Activated T-cell treated with anti-CD3 and anti-CD28 coated beads, Interleukin-2, amount 50 U/mL, for 24 hours (primary cell): ENCODE results near the gene MND1.
A peak's percentile ranks its signal among the peaks of the same experiment; 100 is the strongest.

Experiments used
- DNase-seq: peaks from one replicate; pipeline ENCODE4 v3.0.0-alpha.2; 2020
- H3K27ac Mint-ChIP-seq: 2 replicates; pipeline ENCODE4 v1.8.0; 2020; ENCODE audit warnings: mild to moderate bottlenecking, mixed read lengths
- H3K27me3 Mint-ChIP-seq: 2 replicates; pipeline ENCODE4 v1.8.0; 2020; ENCODE audit warnings: mixed read lengths
- H3K36me3 Mint-ChIP-seq: 2 replicates; pipeline ENCODE4 v1.8.0; 2020; ENCODE audit warnings: low read depth, mixed read lengths
- H3K4me1 Mint-ChIP-seq: 2 replicates; pipeline ENCODE4 v1.8.0; 2020; ENCODE audit warnings: low read depth, mixed read lengths
- H3K4me3 Mint-ChIP-seq: 2 replicates; pipeline ENCODE4 v1.8.0; 2020; ENCODE audit warnings: mild to moderate bottlenecking, moderate library complexity, mixed read lengths
- H3K9me3 Mint-ChIP-seq: 2 replicates; pipeline ENCODE4 v1.8.0; 2020; ENCODE audit warnings: mixed read lengths

The MND1 gene

DNA sequence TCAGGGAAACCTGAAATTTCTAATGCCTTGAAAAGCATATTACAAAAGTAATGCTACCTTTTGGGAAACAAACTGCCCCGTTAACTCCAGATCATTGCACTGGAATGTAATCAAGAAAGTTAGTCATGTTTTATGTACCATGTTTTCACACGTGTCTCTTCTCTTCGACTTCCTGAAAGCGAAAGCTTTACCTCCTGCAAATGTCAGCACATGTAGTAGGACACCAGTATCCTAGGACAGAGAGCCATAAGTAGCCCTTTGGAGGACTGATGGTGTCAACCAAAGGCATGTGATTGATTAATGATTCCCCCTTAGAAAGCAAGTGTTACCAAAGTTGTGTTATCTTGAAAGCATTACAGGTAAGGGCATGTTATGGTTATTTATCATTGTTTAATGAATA lies 8.8 kb upstream of the MND1 start:
- Mint-ChIP-seq H3K36me3 (no peaks in the 10 kb centered on the region), H3K9me3 (no peaks in the 10 kb centered on the region), H3K4me1 (no peaks in the 10 kb centered on the region), H3K27ac (no peak overlapping the region), H3K4me3 (no peak overlapping the region), H3K27me3 (no peaks in the 10 kb centered on the region)
- DNase-seq, result no peak

DNA sequence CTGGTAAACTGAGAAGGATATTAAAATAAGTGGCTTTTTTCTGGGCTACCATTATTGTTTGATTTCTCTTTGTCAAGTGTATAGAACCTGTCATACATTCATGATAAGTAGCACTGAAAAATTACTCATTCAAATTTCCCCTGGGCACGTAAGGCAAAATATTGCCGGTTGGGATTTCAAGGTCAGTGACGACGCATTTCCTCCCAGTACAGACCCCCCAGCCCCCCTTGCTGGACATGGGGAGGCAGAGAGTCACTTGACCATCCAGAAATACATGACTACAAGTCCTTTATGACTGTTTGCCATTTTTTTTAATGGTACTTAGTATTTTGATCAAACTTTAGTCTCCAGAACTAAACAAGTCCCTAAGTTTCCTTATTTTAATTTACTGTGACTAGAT lies 6.8 kb upstream of the MND1 start:
- peaks cover 6% of the 10 kb centered on the region for H3K27me3 Mint-ChIP-seq
- no peak overlapping the region for H3K4me3 Mint-ChIP-seq
- H3K27ac Mint-ChIP-seq, result no peak overlapping the region
- DNase-seq, result no peak
- H3K36me3 Mint-ChIP-seq, result no peaks in the 10 kb centered on the region
- no peaks in the 10 kb centered on the region for H3K4me1 Mint-ChIP-seq
- H3K9me3 Mint-ChIP-seq, result no peaks in the 10 kb centered on the region

DNA sequence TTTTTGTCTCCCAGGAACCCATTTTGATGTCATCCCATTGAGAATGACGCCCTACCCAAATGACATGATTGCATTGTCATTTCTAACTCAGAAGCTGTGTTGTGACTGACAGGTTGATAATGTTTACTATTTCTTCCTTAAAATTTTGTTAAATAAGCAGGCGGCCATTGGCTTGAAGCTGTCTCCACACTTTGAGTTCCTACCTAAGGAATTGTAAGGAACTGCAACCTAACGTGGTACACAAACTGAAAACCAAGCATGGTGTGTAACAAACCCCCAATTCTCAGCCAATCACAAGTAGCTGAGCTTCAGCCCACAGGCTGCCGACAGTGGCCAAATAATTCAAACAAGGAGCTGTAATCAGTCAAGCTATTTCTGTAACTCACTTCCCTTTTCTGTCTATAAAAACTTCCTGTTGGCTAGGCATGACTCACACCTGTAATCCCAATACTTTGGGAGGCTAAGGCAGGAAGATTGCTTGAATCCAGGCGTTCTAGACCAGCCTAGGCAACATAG lies 2.9 kb upstream of the MND1 start:
- H3K4me3 Mint-ChIP-seq, result no peak overlapping the region
- no peak for DNase-seq
- peaks cover 5% of the 10 kb centered on the region for H3K36me3 Mint-ChIP-seq
- H3K9me3 Mint-ChIP-seq, result no peaks in the 10 kb centered on the region
- peaks cover 15% of the 10 kb centered on the region for H3K4me1 Mint-ChIP-seq
- no peak overlapping the region for H3K27ac Mint-ChIP-seq
- H3K27me3 Mint-ChIP-seq, result peaks cover 9% of the 10 kb centered on the region

DNA sequence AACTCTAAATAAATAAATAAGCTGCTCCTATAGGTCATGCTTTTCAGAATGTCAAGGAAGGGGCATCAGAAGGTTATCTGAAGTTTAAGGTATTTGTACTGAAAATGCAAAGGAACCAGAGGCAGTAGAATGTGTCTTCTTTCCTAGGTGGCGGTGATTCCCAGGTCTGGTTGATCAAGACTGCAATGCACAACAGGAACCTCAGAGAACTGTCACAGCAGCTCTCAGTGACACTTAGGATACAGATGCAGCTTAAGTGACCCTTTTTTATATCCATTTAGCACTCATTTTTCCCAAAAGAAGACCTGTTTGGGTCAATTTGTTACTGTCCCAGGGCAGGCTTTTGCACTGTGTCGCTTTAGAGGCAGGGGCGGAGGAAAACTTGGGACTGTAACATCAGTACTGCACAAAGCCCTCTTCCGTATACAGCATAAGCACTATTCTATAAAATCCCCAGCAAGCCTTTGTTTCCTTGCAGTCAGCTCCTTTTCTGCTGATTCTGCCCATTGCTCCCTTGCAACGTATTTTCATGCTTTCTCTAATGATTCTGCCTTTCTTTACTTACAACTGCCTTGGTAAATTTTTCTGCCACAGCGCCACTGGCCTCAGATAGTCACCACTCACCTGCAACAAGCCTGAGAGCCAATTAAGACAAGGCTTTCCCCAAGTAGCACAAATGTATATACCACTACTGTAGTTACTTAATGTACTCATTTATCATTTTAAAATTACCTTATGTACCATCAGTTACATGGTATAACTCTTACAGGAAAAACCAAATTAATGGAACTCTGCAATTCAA lies 1.5 kb upstream of the MND1 start:
- no peaks in the 10 kb centered on the region for H3K9me3 Mint-ChIP-seq
- H3K36me3 Mint-ChIP-seq, result peaks cover 5% of the 10 kb centered on the region
- H3K27me3 Mint-ChIP-seq, result peaks cover 9% of the 10 kb centered on the region
- DNase-seq, result no peak
- H3K27ac Mint-ChIP-seq, result no peak overlapping the region
- peaks cover 28% of the 10 kb centered on the region for H3K4me1 Mint-ChIP-seq
- H3K4me3 Mint-ChIP-seq, result no peak overlapping the region

DNA sequence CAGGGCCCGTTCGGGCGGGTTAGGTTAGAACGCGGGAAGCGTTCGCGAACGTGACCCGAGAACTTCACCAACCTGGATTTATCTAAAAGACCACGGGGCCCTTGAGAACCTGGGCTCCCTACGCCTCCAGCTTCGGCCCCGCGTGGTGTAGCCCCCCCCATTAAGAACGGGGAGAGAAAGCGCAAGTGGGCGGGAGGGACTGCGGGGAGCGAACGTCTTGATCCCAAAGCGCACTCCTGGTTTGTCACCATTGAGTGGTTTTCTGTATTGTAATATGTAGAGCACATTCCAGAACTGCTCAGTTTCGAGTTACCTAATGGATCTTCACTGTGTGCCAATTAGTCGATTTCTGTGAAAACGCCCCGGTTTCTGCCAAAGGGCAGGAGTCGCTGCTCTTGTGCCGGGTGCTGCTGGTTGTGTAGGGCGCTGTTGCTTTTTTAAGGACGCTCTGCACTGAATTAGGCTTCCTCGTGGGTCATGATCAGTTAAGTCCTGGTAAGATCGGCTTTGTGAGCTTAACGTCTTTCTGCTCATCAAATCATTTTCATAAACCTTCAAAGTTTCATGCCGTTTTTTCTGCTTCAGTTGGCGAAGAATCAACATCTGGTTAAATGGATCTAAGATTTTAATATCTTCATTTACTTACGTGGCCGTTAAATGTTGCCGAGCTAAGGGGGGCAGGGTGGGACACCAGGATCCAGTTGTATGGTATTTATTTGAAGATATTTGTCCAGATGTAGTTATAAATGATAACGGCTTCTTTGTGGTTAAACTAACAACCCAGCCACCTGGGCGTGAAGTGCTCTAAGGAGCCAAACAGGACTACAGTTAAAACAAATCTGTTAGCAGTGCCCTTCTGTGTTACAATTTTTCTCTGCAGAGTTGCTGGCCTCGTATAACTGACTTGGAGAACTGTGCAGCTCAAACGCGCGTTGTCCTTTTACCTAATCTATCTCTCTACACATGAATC lies 809 bp downstream of the MND1 start:
- peaks cover 39% of the 10 kb centered on the region for H3K4me1 Mint-ChIP-seq

DNA sequence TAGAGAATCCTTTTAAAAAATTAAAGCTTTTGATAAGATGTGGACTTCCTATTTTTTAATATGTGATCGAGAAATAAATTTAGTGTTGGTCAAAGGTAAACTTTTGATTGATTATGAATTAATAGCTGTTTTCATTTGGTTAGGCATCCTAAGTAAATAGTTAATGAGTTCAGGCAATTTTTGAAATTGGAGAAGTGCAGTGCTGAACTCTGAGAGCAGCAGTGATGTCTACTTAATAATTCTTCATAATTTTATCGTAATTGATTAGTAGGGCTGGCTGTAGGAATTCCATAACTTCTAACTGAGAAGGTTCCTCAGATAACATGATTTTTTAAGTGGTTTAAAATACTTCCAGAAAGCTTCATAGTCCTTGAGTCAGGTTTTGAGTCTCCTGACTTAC lies 1.5 kb downstream of the MND1 start:
- Mint-ChIP-seq H3K9me3 (no peaks in the 10 kb centered on the region), H3K4me3 (peak overlapping the region; percentile 87), H3K36me3 (peaks cover 23% of the 10 kb centered on the region), H3K27ac (no peak overlapping the region), H3K4me1 (peaks cover 39% of the 10 kb centered on the region), H3K27me3 (peaks cover 9% of the 10 kb centered on the region)
- no peak for DNase-seq

More for the DNA sequence above, 809 bp downstream of the MND1 start:
- peak overlapping the region; percentile 87 for H3K4me3 Mint-ChIP-seq
- H3K27ac Mint-ChIP-seq, result peak overlapping the region; percentile 91
- peaks cover 9% of the 10 kb centered on the region for H3K27me3 Mint-ChIP-seq
- no peak for DNase-seq
- no peaks in the 10 kb centered on the region for H3K9me3 Mint-ChIP-seq
- H3K36me3 Mint-ChIP-seq, result peaks cover 15% of the 10 kb centered on the region

DNA sequence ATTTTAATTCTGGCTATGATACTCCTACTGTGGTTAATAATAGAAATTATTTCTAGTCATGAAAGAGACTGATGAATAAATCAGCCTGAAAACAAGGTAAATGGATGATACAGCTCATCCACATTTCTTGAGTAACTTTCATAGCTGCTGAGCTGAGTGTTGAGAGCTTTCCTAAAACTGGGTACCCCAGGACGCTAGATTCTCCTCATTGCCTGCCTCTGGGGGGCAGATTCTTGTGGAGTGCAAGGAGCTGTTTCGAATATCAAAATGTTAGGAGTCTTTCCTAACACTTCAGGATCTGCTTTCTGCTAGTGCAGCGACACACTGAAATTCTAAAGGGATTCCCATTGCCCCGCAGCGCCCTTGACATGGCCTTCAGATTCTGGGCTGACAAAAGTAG lies 2.1 kb downstream of the MND1 start:
- Mint-ChIP-seq H3K4me1 (peaks cover 39% of the 10 kb centered on the region), H3K36me3 (peaks cover 28% of the 10 kb centered on the region), H3K27ac (no peak overlapping the region), H3K9me3 (no peaks in the 10 kb centered on the region), H3K27me3 (peaks cover 6% of the 10 kb centered on the region), H3K4me3 (peak overlapping the region; percentile 27)
- DNase-seq, result no peak

DNA sequence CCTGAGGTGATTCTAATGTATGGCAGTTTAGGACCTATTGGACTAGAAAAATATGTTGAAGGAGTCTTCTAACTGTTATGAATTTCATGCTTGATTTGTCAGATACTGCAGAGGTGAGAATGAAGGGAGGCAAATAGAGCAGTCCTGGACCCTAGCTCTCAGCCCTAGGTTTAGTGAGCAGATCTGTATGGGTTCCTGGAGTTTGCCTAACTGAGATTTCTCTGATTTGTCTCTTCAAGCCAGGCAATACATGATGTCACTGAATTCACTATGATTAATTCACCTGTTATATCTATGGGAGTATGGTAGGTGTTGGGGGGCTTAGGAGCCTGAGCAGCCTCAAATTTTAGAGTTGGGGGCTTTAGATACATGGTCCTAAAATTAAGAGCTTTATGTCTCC lies 2.6 kb downstream of the MND1 start:
- no peak overlapping the region for H3K27ac Mint-ChIP-seq
- H3K36me3 Mint-ChIP-seq, result peaks cover 33% of the 10 kb centered on the region
- peaks cover 6% of the 10 kb centered on the region for H3K27me3 Mint-ChIP-seq
- DNase-seq, result no peak
- peaks cover 39% of the 10 kb centered on the region for H3K4me1 Mint-ChIP-seq
- H3K4me3 Mint-ChIP-seq, result no peak overlapping the region
- H3K9me3 Mint-ChIP-seq, result no peaks in the 10 kb centered on the region

DNA sequence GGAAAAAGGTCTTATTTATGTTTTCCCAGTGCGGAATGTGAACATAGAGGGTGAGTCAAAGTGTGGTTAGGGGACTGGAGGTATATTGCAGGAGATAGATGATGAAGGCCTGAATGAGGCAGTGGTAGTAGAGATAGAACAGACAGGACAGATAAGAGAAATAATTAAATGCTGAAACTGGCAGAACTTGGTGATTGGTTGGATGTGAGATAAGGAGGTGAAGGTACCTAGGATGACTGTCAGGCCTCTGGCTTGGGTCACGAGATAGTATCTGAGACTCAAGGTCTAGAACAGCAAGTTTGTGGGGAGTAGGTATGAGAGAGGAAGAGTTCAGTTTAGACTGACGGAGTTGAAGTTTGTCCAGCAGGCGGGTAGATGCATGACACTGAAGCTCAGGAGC lies 3.5 kb downstream of the MND1 start:
- H3K27ac Mint-ChIP-seq, result no peak overlapping the region
- peaks cover 39% of the 10 kb centered on the region for H3K36me3 Mint-ChIP-seq
- no peaks in the 10 kb centered on the region for H3K9me3 Mint-ChIP-seq
- peaks cover 3% of the 10 kb centered on the region for H3K27me3 Mint-ChIP-seq
- DNase-seq, result no peak
- H3K4me1 Mint-ChIP-seq, result peaks cover 39% of the 10 kb centered on the region
- no peak overlapping the region for H3K4me3 Mint-ChIP-seq

DNA sequence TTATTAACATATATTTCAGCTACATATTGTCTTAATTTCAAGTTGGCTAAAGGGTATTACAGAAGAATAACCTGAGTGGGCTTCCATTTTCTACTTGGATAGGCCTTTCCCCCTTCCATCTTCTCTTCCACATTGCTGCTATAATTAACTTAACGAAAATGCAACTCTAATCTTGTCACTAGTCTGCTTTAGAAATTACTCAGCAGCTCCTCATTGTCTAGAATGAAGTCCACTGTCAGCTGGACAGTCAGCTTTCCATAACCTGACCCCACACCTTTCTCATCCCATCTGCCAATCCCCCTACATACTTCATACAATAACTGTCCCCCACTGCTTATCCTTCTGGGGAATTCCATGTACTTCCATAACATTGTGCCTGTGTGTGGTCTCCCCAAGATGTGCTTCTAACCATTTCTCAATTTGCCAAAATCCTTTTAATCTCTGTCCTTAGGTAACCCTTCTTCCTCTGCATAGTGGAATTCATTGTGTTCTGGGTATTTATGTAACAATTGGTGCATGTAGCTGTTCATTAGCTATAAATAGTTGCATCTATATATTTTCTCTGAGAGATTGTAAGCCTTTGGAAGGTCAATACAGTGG lies 4.8 kb downstream of the MND1 start:
- H3K36me3 Mint-ChIP-seq, result peaks cover 42% of the 10 kb centered on the region
- H3K4me3 Mint-ChIP-seq, result no peak overlapping the region
- DNase-seq, result no peak
- H3K9me3 Mint-ChIP-seq, result no peaks in the 10 kb centered on the region
- H3K27ac Mint-ChIP-seq, result no peak overlapping the region
- H3K27me3 Mint-ChIP-seq, result no peaks in the 10 kb centered on the region
- peaks cover 37% of the 10 kb centered on the region for H3K4me1 Mint-ChIP-seq

DNA sequence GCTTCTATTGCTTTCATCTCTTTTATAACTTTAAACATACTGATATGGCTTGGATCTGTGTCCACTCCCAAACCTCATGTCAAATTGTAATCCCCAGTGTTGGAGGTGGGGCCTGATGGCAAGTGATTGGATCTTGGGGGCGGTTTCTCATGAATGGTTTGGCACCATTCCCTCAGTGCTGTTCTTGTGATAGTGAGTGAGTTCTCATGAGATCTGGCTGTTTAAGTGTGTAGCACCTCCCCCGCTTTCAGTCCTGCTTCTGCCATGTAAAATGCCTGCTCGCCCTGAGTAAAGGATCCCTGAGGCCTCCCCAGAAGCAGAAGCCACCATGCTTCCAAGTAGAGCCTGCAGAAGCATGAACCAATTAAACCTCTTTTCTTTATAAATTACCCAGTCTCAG lies 17.7 kb downstream of the MND1 start:
- peaks cover 2% of the 10 kb centered on the region for H3K9me3 Mint-ChIP-seq
- no peak overlapping the region for H3K27ac Mint-ChIP-seq
- peaks cover 82% of the 10 kb centered on the region for H3K36me3 Mint-ChIP-seq

DNA sequence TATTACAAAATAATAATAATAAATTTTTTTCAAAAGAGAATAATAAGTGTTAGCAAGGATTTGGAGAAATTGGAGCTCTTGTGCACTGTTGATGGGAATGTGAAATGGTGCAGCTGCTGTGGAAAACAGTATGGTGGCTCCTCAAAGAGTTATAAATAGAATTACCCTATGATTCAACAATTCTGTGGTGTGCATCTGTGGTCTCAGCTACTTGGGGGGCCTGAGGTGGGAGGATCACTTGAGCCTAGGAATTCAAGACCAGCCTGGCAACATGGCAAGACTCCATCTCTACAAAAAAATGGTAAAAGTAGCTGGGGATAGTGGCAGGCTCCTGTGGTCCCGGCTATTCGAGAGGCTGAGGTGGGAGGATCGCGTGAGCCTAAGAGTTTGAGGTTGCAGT lies 19.6 kb downstream of the MND1 start:
- Mint-ChIP-seq H3K4me3 (no peak overlapping the region), H3K4me1 (peaks cover 16% of the 10 kb centered on the region), H3K9me3 (peaks cover 2% of the 10 kb centered on the region), H3K27me3 (no peaks in the 10 kb centered on the region), H3K27ac (no peak overlapping the region), H3K36me3 (peaks cover 86% of the 10 kb centered on the region)
- no peak for DNase-seq

More for the DNA sequence above, 17.7 kb downstream of the MND1 start:
- no peak for DNase-seq
- no peak overlapping the region for H3K4me3 Mint-ChIP-seq
- no peaks in the 10 kb centered on the region for H3K27me3 Mint-ChIP-seq
- H3K4me1 Mint-ChIP-seq, result peaks cover 15% of the 10 kb centered on the region

DNA sequence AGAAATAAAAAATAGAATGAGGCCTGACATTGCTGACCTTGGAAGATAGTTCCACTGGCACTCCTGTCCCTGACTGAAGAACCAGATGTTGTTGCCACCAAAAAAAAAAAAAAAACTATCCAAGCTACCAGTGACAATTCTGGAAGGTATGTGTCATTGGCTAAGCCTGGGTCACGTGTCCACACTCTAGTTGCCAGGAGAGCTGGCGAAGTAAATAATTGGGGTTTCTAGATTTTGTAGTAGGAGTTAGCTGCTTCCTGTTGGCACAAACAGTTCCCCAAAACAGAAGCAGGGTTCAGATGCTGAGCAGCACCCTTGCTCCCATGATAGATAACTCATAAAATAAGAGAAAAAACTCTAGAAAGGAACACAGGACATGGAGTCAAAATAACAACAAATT lies 20.5 kb downstream of the MND1 start:
- H3K36me3 Mint-ChIP-seq, result peaks cover 85% of the 10 kb centered on the region
- DNase-seq, result no peak
- no peak overlapping the region for H3K4me3 Mint-ChIP-seq
- H3K27ac Mint-ChIP-seq, result no peak overlapping the region
- H3K4me1 Mint-ChIP-seq, result peaks cover 15% of the 10 kb centered on the region
- peaks cover 2% of the 10 kb centered on the region for H3K9me3 Mint-ChIP-seq
- H3K27me3 Mint-ChIP-seq, result no peaks in the 10 kb centered on the region

DNA sequence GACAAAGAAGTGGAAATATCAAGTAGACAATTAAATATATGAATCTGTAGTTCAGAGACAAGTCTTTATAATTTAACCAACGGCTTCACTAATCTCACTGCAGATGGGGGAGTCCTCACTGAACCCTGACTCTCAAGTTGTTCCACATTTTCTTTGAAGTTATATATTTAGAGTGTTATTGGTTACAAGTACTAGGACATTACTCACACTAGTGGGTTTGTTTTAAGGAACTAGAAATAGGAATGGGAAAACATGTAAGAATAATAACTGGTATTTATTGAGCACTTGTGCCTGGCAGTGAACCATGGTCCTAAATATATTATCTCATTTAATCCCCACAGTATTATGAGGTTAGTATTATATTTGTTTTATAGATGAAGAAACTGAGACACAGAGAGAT lies 22.0 kb downstream of the MND1 start:
- Mint-ChIP-seq H3K27me3 (no peaks in the 10 kb centered on the region), H3K27ac (no peak overlapping the region), H3K4me1 (peaks cover 17% of the 10 kb centered on the region), H3K36me3 (peaks cover 89% of the 10 kb centered on the region), H3K4me3 (no peak overlapping the region), H3K9me3 (peaks cover 2% of the 10 kb centered on the region)
- DNase-seq, result no peak
